SK-N-MC (cell line): Measurements from ENCODE around the gene STAT4.

ENCODE experiments used
- EZH2 ChIP-seq: fragments of 200-600 bp; sonication (generic); IDR thresholded peaks from one replicate; pipeline ENCODE4 v1.6.1; 2017; ENCODE audit warnings: antibody characterized with exemption
- POLR2AphosphoS5 ChIP-seq: IDR thresholded peaks from 2 replicates; pipeline ENCODE4 v1.6.1; 2012; ENCODE audit warnings: mild to moderate bottlenecking, low read depth, low read length, borderline replicate concordance

- no peak for TF ChIP-seq EZH2
- TF ChIP-seq POLR2AphosphoS5: no peak
Observed at GRCh38 chr2:190981333-190981732, 169.5 kb downstream of the STAT4 start.
